ENCODE results near the gene RAB30.

DNA sequence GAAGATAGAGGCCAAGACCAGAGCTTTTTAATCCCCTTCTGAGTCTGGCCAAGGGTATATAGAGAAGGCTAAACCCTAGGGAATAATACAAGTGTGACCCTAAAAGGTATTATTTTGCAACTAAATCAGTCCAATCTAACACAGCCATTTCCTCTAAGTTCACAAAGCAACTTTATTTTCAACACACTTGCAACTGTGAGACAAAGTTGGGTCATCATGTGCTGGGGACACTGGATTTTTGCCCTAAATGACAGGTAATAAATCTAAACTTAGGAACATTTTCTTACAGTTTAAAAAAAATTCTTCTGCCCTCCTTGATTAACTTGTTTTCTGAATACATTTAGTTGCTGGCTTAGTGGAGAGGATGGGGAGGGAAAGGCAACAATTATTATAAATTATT lies 91.9 kb downstream of the RAB30 start:
- TF ChIP-seq, protein P1, sequence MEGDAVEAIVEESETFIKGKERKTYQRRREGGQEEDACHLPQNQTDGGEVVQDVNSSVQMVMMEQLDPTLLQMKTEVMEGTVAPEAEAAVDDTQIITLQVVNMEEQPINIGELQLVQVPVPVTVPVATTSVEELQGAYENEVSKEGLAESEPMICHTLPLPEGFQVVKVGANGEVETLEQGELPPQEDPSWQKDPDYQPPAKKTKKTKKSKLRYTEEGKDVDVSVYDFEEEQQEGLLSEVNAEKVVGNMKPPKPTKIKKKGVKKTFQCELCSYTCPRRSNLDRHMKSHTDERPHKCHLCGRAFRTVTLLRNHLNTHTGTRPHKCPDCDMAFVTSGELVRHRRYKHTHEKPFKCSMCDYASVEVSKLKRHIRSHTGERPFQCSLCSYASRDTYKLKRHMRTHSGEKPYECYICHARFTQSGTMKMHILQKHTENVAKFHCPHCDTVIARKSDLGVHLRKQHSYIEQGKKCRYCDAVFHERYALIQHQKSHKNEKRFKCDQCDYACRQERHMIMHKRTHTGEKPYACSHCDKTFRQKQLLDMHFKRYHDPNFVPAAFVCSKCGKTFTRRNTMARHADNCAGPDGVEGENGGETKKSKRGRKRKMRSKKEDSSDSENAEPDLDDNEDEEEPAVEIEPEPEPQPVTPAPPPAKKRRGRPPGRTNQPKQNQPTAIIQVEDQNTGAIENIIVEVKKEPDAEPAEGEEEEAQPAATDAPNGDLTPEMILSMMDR (IDR thresholded peaks at IDR 0.05) = no peak
- TF ChIP-seq POLR2A (IDR thresholded peaks at IDR 0.05) = no peak
